IPS DF 4.7 (cell line): ENCODE data around the gene MFGE8.
"Not testable (repeated sequence)": the region's sequence is repeated elsewhere in the genome, so short reads cannot be mapped to it uniquely, and the experiment has no call there.

Experiments used
- DNase-seq: peaks from one replicate; pipeline ENCODE4 v3.0.0-alpha.2; 2013; ENCODE audit warnings: low spot score; ENCODE audit errors: extremely low read depth

MFGE8 gene, protein sequence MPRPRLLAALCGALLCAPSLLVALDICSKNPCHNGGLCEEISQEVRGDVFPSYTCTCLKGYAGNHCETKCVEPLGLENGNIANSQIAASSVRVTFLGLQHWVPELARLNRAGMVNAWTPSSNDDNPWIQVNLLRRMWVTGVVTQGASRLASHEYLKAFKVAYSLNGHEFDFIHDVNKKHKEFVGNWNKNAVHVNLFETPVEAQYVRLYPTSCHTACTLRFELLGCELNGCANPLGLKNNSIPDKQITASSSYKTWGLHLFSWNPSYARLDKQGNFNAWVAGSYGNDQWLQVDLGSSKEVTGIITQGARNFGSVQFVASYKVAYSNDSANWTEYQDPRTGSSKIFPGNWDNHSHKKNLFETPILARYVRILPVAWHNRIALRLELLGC

DNA sequence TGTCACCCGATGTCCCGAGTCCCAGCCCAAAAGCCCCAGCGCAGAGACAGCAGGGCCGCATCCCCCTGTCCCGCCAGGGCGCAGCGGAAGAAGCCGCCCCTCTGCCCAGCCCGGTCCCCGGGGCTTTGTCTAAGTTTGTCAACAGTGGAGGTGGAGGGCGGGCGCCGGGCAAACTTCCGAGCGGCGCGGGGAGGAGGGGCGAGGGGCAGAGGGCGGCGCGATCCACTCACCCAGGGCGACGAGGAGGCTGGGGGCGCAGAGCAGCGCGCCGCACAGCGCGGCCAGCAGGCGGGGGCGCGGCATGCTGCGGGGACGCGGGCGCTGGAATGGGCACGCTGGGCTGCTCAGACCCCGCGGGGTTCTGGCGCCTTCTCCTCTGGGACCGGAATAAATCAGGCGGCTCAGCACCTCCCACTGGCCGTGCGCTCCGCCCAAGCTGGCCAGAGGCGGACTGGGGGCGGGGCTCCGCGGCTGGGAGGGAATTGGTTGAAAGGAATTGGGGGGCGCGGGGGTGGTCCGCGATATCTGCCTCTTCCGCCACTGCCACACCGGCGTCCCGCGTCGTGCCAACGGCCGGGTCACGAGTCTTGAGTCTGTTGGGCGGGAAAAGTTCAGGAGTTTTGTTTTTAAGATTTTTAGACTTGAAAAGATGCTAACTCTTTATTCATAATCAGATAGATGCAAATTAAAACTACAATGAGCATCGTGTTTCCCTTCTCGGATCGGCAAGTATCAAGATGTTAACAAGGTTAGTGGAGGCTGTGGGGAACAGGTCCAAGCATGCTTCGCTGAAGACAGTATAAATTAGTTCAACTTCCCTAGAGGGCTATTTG is at the start of gene MFGE8:
TSS of gene MFGE8 (minus strand) at position 363 of the 833 bp plus-strand sequence. CDS start at position 303, 60 bp downstream.
- DNase-seq, result no peak

GRCh38 chr15:88959445-88959844 is 46.3 kb upstream of the MFGE8 start:
- no peak for DNase-seq

DNA sequence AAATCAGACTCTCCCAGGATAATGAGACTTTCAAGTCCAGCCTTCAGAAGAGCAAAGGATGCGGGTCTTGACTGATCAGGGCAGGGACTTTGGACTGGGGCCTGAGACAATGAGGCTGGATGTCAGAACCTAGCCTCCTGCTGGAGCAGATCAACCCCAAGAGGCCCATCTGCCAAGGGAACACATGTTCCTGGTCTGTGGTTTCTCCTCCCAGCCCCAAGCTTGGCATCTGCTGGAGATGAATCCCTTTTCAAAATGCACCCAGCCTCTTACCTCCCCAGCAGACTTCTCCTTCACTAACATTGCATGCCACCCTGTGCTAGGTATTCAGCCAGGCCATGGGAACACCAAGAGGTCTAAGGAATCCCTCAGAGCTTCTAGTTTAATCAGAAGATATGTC is 43.7 kb upstream of the MFGE8 start:
- no peak for DNase-seq

- DNase-seq, result no peak
Measured at GRCh38 chr15:88956263-88956662, 43.1 kb upstream of the MFGE8 start.

GRCh38 chr15:88954431-88955277 is 41.5 kb upstream of the MFGE8 start:
- DNase-seq, result no peak

DNA sequence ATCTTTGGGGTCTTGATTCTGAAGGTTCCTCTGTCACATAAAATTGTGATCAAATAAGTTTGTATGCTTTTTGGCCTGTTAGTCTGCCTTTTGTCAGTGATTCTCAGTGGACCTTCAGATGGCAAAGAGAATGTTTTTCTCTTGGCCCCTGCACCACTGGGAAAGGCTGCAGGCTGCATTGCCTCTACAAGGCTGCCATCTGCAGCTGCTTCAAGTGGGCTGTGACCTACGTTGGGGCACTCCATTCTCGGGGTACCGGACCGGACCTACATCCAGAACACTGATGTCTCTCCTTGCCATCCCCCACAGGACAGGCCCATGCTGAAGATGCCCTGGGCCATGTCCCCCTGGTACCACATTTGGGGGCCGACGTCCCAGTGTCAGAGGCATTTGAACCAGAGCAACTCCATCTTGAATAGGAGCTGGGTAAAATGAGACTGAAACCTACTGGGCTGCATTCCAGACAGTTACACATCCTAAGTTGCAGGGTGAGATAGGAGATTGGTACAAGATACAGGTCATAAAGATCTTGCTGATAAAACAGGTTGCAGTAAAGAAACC is 37.5 kb upstream of the MFGE8 start:
- DNase-seq, result no peak

GRCh38 chr15:88949734-88950400 is 36.7 kb upstream of the MFGE8 start:
- no peak for DNase-seq

DNA sequence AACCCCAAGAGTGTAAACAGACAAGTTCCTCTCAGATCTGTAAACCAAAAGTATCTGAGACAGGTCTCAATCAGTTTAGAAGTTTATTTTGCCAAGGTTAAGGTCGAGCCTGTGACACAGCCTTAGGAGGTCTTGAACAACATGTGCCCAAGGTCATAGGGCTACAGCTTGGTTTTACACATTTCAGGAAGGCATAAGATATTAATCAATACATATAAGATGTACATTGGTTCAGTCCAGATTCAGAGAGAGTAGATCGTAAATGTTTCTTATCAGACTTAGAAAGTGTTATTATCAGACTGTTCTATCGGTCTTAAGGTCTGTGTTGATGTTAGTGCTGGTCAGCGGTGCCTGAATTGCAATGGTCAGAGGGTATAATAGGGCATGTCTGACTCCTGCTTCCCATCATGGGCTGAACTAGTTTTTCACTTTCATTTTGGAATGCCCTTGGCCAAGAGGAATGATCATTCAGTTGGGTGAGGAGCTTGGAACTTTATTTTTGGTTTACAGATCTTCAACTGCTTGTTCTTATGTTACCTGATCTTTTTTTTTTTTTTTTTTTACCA is 27.0 kb upstream of the MFGE8 start:
- DNase-seq, result no peak

- no peak for DNase-seq
Measured at GRCh38 chr15:88939486-88939806, 26.3 kb upstream of the MFGE8 start.

DNA sequence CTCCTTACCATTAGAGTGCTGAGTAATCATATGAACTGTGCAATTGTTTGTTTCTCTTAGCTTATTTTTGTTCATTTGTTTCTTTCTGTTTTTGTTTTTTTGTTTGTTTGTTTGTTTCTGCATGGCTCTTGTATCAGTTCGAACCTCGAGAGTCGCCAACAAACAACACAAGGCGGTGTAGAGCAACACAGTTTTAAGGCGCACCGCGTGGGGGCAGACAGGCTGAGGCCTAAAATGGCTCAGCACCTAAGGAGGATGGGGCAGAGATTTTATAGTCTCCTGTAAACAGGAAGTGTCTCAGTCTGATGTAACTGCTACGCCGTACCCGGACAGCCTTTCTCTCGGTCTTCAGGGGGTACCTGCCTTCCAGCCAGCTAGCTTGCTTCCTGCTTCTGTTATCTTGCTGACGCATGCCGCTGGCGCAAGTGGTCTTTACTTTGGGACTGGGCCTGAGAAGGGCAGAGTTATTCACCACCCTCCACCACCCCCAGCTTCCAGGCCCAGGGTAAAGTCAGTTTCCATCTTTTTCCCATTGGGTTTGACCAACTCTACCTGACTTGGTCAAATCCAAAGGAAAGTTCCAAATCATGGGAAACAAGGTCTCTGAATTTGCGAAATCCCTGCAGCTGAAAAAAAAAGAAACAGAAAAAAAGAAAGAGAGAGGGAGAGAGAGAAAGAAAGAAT is 25.8 kb upstream of the MFGE8 start:
- no peak for DNase-seq

- not testable (repeated sequence) for DNase-seq
Measured at GRCh38 chr15:88934449-88934848, 21.3 kb upstream of the MFGE8 start.

- no peak for DNase-seq
Measured at GRCh38 chr15:88932875-88933330, 19.7 kb upstream of the MFGE8 start.

DNA sequence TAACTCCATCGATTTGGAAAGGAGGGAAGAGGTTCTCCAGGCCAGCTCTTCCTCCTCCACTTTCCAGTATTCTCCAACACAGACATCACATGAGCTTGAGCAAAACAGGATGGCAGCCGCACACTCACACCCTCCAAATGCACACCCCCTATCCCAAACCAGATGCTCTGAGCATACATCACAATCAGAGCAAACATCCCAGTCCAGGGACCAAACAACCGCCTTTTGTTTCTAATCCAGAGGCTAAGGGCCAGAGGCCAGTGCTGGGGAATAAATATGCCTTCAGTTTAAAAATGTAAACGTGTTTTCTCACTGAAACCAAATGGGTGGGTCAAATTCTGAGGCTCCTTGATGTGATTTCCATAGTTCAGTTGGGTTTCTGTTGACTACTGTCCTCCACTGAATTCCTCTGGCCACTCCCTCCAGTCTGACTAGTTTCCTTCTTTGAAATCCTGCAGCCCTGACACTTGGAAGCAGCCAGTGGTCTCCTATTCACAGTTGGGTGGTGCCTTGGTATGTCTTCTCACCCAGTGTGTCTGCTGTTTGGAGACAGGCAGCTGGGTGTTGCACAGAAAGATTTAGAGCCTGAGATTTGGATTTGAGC is 19.2 kb upstream of the MFGE8 start:
- DNase-seq, result no peak

- no peak for DNase-seq
Measured at GRCh38 chr15:88930579-88930978, 17.4 kb upstream of the MFGE8 start.

- DNase-seq, result not testable (repeated sequence)
Measured at GRCh38 chr15:88929358-88930098, 16.3 kb upstream of the MFGE8 start.

DNA sequence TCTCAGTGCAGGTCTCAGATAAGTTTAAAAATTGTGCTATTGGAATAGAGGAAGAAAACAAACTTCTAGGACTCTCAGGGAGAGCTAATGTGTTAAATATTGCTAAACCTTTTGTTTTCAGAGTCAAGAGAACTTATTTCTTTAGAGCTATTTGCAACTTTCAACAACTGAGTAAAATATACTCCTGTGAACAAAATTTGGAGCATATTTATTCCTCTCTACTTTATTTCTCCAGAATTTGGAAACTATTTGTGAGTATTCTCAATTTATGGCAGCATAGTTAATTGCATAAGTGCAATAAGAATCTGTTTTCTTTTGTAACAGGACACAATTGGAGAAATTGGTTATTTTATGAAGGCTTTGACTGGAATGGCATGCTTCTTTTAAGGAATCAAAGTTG is 15.0 kb upstream of the MFGE8 start:
- not testable (repeated sequence) for DNase-seq

DNA sequence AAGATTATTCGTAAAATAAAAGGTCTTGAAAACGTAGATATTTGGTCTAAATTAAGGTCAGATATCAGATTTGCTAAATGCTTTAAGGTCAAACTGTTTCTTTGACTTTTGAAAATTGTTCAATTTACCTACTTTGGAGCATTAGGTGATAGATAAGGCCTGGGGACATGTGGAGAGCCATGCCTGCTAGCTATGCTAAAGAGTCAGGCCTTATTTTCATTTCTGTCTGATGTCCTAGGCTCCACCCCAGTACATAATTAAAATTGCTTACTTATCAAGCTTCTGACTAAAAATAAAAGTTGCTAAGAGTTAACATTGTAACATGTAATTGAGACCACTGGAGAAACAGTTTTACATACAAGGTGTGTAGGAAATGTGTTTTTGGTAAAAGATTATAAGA is 12.5 kb upstream of the MFGE8 start:
- not testable (repeated sequence) for DNase-seq

DNA sequence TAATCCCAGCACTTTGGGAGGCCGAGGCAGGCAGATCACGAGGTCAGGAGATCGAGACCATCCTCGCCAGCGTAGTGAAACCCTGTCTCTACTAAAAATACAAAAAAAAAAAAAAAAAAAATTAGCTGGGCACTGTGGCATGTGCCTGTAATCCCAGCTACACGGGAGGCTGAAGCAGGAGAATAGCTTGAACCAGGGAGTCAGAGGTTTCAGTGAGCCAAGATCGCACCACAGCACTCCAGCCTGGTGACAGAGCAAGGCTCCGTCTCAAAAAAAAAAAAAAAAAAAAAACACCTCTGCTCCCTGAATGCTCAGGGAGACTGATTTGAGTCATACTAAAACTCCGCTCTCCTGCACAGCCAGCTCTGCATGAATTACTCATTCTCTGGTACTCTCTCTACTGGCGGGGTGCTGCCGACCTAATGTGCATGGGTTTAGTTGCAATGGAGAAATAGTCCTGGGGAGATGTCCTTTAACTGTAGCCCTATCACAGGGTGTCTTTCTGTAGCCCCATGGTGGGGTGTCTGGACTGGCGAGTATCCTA is 7.8 kb upstream of the MFGE8 start:
- not testable (repeated sequence) for DNase-seq
